LNCaP clone FGC (cell line): ENCODE data around the gene CITED4.
"Not testable (repeated sequence)": the region's sequence is repeated elsewhere in the genome, so short reads cannot be mapped to it uniquely, and the experiment has no call there.

ENCODE experiments used
- DNase-seq: peaks from one replicate; pipeline ENCODE4 v3.0.0-alpha.2; 2011; ENCODE audit warnings: low read depth
- H3K4me3 ChIP-seq: 2 replicates; pipeline ENCODE4 v1.5.1; 2011; ENCODE audit warnings: mild to moderate bottlenecking, low read depth, low read length, control low read depth
- CTCF ChIP-seq: IDR thresholded peaks from 2 replicates; pipeline ENCODE4 v1.5.1; 2012; ENCODE audit warnings: mild to moderate bottlenecking; ENCODE audit not compliant: control insufficient read depth, insufficient read depth; ENCODE audit errors: extremely low read depth

CITED4 gene

GRCh38 chr1:40896482-40896881, 34.3 kb upstream of the CITED4 start:
- TF ChIP-seq CTCF: no peak
- DNase-seq: no peak
- no peak overlapping the region for H3K4me3 ChIP-seq

GRCh38 chr1:40895601-40896000, 33.4 kb upstream of the CITED4 start:
- TF ChIP-seq CTCF: no peak
- no peak for DNase-seq
- H3K4me3 ChIP-seq: no peak overlapping the region

GRCh38 chr1:40894858-40895257, 32.7 kb upstream of the CITED4 start:
- DNase-seq, H3K4me3 ChIP-seq: not testable (repeated sequence)

- no peak for DNase-seq
- no peak for TF ChIP-seq CTCF
- no peak overlapping the region for H3K4me3 ChIP-seq
Observed at GRCh38 chr1:40894455-40894854, 32.3 kb upstream of the CITED4 start.

- no peak overlapping the region for H3K4me3 ChIP-seq
- DNase-seq: no peak
- TF ChIP-seq CTCF: no peak
Observed at GRCh38 chr1:40893946-40894345, 31.8 kb upstream of the CITED4 start.

GRCh38 chr1:40892354-40892753, 30.2 kb upstream of the CITED4 start:
- DNase-seq: no peak
- TF ChIP-seq CTCF: no peak
- no peak overlapping the region for H3K4me3 ChIP-seq

GRCh38 chr1:40890771-40891170, 28.6 kb upstream of the CITED4 start:
- DNase-seq: no peak
- TF ChIP-seq CTCF: no peak

GRCh38 chr1:40887652-40888051, 25.5 kb upstream of the CITED4 start:
- no peak overlapping the region for H3K4me3 ChIP-seq
- DNase-seq: no peak
- no peak for TF ChIP-seq CTCF

More at GRCh38 chr1:40890771-40891170, 28.6 kb upstream of the CITED4 start:
- H3K4me3 ChIP-seq: no peak overlapping the region
